T-helper 1 cell treated with Interleukin-12 subunit alpha and Interleukin-12 subunit beta and Interleukin-4 antibody, amounts not matched to agents 30 ng/mL and 1 ng/mL, for 36 hours (primary cell): ENCODE data around the gene MARK3. TPM values are rescaled to one million over a fixed set of nuclear protein-coding genes. Genes with fewer than 3 reads are reported as not detected.

Experiments used
- intact Hi-C: fragments of 100-400 bp; cut with micrococcal nuclease; formaldehyde crosslinking; loops from one replicate; pipeline ENCODE4 v1.15.1; 2024
- total RNA-seq: library from RNA; stranded (reverse); gene quantifications from 2 replicates; pipeline ENCODE4 v1.2.3, GENCODE V29; 2022

The MARK3 gene
- total RNA-seq, 1 donor from 2014 or later, result 91.6 TPM

DNA sequence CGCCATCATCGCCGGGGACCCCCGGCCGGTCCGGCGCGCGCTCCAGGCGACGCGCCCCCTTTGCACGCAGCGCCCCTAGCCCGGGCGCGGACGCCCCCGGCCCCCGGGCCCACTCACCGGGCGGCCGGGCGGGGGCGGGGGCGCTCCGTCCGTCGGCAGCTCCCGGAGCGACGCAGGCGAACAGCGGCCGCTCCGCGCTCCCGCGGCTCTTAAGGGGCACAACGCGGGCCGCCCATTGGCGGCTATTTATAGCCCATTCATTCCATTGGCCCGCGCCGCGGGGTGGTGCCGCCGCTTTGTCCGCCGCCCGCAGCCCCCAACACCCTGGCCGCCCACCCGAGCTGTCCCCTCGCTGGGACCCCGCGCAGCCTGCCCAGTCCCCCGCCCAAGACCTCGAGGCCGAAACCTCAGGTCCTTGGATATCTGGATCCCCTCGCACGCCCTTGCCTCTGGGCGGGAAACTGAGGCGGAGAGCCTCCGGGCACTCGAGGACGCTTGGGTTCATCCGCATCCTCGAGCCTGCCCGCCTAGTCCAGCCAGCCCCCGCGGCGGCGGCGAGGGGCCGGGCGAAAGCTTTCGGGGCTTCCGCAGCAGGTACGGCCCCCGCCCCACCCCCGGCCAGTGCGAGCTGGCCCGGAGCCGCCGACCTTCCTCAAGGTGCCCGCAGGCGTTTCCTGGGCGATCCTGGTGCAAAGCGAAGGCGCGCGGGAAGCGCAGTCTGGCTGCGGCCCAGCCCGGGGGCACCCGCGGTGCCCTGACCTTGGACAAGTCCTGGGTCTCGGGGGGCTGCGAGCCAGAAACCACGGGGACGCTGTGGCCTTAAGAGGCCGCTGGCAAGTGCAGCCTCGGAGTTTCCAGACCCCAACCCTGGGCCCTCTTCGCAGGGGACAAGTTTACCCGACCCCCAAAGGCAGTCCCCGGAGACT lies 137.7 kb downstream of the MARK3 start, which contains the start of gene CKB:
CKB (minus strand) TSS at position 182 of the 926 bp plus-strand sequence. CDS start 337 bp downstream, outside the sequence.
- intact Hi-C loops, result loop anchor here (10.0 kb wide), 2 partner anchors 188 to 928 kb away; partner anchors contain the start of genes EIF5 and RCOR1

DNA sequence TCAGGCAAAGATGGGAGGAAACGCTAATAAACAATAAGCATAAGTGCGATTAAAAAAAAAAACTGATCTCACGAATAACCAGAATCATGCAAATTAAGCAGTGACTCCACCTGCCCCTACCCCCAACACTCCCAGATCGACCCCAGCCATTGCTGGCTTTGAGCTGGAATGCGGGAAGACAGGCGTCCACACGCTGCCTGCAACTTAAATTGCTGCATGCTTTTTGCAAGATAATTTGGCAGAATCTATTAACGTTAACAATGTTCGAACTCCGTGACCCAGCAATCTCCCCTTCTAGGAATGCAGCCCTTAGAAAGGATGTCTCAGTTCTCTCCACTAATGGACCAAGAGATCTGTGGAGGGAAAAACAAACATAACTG lies 138.3 kb downstream of the MARK3 start:
- intact Hi-C loops, result loop anchor here (10.0 kb wide), 2 partner anchors 189 to 929 kb away; partner anchors contain the start of genes EIF5 and RCOR1

DNA sequence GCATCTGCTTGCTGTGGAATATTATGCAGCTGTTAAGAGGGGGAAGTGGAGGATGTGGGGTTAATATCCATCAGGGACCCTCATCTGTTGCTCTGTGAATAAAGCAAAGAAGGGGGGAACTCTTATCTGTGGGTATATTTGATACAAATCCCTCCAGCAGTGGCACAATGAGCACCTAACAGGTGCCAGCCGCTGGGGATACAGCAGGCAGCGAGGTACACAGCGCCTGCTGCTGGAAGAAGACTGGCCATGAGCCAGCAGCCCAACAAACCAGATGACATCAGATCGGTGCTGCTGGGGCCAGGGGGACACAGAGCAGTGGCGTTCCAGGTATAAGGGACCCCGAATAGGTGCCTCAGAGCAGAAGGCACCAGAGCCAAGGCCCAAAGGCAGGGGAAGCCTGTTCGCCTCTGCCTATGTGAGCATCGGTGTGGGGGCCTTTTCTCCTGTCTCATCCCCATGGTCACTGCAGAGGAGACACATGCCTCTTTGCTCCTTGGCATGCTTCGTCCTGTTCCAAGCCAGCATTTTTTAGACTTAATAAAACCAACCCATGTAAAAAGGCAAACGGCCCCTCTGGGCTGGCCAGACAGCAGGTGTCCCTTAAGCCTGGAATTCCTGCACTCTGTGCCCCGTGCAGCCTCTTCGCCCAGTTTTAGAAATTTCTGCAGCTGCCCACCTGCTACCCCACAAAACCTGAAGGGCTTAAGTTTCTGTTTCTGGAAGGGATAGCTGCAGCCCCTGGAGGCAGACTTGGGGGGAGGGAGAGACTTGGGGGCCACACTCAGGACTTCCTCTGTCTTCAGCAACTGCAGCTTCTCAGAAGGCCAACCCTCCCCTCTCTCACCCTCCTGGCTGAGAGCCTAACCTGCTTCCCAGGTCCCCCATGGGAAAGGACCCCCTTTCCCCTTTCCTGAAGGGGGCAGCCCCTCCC lies 139.1 kb downstream of the MARK3 start:
- intact Hi-C loops, result loop anchor here (10.0 kb wide), 2 partner anchors 189 to 929 kb away; partner anchors contain the start of genes EIF5 and RCOR1

DNA sequence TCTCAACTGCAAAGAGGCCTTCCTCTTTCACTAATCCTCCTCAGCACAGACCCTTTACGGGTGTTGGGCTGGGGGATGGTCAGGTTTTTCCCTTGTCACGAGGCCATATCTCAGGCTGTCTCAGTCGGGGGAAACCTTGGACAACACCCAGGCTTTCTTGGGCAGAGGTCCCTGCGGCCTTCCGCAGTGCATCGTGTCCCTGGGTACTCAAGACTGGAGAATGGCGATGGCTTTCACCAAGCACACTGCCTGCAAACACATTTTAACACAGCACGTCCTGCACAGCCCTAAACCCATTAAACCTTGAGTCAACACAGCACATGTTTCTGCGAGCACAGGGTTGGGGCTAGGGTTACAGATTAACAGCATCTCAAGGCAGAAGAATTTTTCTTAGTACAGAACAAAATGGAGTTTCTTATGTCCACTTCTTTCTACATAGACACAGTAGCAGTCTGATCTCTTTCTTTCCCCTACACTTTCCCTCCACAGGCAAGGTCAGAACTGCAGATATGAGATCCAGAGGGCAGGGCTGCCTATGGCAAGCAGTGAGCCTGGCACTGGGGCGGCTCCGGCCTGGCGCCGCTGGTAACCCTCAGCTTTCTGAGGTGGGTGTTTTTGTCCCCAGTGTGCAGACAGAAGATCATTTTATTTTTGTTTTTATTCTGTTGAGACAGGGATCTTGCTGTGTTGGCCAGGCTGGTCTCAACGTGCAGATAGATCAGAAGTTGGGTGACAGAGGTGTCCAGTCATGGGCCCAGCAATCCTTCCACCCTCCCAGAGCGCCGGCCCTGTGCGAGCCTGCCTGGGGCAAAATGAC lies 140.4 kb downstream of the MARK3 start:
- intact Hi-C loops, result loop anchor here (5.0 to 10.0 kb wide), 3 partner anchors 191 to 931 kb away; partner anchors contain the start of genes EIF5 and RCOR1

DNA sequence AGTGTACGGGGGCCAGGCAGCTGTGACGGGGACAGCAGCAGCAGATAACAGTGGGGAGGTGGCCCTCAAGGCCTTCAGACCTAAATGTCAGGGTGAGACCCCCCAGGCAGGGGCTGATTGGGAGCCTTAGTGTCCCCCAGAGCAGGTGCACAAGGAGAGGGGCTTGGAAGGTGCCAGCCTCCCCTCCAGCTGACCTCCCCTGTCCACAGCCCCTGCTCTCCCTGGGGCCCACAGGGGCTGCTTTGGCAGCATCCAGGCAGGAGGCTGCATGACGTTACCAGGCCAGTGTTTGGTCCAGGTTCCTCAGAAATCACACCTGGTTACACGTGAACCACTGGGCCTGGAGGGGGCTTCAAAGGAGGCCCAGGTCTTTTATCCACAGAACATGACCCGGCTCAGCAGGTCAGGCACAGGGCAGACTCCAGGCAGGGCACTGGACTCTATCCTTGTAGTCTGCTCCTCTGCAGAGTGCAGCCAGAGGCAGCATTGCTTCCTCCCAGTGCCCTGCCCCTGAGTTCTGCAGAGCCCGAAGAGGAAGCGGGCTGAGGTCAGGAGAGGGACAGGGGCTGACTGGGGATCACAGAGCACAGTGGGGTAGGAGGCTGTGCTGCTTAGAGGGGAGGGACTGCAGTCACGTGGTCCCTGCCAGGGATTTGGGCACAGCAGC lies 141.2 kb downstream of the MARK3 start:
- intact Hi-C loops, result loop anchor here (5.0 to 10.0 kb wide), 3 partner anchors 192 to 932 kb away; partner anchors contain the start of genes EIF5 and RCOR1

DNA sequence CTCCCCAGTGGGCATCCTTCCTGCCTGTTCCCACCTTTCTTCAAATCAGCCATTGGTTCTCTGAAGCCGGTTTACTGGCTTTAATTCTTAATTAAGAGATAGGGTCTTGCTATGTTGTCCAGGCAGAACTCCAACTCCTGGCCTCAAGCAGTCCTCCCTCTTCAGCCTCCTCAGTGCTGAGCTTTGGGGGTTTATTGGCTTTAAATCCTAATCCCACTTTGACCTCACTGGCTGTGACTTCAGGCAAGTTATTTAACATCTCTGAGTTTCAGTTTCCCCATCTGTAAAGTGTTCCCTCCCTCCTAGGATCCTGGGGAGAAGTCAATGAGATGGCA lies 141.7 kb downstream of the MARK3 start:
- intact Hi-C loops, result loop anchor here (5.0 to 10.0 kb wide), 3 partner anchors 192 to 932 kb away; partner anchors contain the start of genes EIF5 and RCOR1

DNA sequence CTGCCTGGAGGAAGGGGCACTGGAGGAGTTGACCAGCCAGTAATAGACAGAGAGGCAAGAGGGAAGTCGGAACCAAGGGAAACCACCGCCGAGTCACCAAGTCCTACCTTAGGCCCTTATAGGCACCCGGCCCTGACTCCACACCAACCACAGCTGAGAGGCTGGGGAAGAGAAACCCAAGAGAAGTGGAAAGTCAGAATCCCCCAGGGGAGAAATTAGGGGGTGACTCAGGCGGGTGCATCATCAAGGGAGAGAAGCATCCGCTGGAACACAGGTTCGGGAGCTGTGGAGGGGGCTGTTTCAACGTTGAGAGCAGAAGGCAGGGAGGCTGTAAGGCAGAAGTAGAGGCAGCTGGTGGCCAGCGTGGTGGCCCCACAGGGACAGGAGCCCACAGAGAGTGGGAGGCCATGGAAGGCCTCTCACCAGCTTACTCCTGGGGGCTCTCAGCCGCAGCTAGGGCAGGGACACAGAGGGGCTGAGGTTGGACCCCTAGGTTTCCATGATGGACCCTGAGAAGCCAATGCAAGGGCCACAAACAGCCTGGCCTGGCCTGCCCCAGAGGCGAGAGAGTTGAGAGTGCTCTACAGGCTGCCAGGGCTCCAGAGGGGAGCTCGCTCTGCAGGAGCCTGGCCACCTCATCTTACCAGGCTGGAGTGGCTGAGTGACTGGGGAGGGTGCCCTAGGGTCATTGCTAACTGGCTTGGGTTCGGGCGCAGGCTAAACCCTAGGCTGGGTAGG lies 142.4 kb downstream of the MARK3 start:
- intact Hi-C loops, result loop anchor here (5.0 to 10.0 kb wide), 3 partner anchors 193 to 933 kb away; partner anchors contain the start of genes EIF5 and RCOR1

DNA sequence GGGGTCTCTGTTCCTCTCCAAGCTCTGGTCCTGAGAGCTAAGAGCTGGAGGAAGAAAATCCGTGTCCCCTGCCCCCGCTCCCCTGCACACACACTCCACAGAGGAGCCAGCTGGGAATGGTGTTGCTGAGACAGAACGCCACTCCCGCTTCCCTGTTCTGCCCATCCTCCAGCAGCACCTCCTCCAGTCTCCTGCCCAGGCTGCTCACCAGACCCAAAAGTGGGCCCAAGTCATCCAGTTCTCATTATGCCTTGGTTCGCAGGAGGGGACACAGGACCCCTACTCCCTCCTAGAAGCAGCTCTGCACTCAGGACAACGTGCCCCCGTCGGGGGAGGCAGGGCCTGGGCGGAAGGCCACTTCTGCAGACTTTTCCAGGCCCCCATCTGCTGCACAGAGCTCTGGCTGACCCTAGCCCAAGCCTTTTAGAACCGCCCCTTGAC lies 143.0 kb downstream of the MARK3 start:
- intact Hi-C loops, result loop anchor here (5.0 to 10.0 kb wide), 3 partner anchors 193 to 933 kb away; partner anchors contain the start of genes EIF5 and RCOR1

DNA sequence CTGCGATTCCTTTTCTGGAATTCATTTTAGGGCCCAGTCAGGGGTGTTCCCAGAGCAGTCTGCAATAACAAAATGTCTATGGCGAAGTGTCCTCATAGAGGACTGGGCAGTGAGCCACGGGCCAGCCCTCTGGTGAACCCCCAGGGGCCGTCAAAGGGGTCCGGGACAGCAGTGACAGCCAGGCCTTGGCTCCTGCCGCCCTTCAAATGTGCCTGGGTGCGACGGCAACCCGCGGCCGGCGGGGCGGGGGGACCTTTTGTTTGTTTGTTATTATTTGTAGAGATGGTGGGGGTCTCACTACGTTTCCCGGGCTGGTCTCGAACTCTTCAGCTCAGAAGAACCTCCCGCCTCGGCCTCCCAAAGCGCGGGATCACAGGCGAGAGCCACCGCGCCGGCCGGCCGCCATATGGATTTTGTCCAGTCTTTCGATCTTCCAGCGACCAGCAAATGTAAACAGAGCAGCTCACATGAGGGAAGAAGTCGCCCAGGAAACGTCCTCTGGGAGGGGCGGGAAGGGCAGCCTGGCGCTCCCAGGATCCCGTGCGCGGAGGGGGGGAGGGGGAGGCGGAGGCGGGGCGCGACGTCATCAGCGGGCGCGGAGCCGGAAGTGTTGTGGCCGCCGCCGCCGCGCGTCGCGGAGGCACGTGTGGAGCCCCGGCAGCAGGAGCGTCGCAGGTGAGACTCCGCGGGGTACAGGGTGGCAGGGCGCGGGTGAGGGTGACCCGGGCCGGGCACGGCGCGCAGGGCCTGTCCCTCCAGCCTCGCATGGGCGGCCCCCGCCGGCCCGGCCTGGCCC lies 143.6 kb downstream of the MARK3 start, which contains the start of gene TRMT61A:
TRMT61A (plus strand) TSS at position 610 of the 796 bp plus-strand sequence. CDS start 783 bp downstream, outside the sequence.
- intact Hi-C loops, result loop anchor here (1.0 to 10.0 kb wide), 5 partner anchors 7 to 934 kb away; partner anchors contain the start of genes BAG5, COA8, EIF5 and RCOR1

DNA sequence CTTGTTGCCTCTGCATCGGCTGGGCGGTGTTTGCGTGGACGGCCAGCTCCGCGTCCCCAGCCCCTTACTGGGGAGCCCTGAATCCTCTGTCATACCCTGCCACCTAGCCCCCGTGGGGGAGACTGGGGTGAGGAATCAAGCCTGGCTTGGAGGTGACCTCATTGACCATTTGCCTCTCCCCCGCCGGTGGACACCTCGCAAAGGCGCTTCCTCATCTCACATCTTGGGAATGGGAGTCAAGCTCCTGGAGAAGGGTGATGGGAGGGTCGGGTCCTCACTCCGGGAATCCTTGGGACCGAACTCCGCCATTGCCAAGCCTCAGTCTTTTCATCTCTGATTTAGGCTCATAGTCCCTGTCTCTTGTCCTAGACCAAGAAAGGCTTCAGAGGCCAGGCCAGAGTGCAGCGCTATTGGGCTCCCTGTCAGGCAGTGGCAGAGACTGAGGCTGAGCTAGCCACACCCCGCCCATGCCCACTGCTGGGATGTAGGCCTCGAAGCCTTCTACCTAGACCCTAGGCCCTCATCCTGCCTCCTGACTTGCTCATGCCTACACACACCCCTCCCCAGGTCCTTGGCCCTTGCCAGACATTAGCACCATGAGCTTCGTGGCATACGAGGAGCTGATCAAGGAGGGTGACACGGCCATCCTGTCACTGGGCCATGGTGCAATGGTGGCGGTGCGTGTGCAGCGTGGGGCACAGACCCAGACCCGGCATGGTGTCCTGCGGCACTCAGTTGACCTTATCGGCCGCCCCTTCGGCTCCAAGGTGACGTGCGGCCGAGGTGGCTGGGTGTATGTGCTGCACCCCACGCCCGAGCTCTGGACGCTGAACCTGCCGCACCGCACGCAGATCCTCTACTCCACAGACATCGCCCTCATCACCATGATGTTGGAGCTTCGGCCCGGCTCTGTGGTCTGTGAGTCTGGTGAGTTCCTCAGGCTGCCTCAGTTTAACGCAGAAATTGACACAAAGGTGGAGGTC lies 144.5 kb downstream of the MARK3 start:
- intact Hi-C loops, result loop anchor here (1.0 to 10.0 kb wide), 5 partner anchors 8 to 935 kb away; partner anchors contain the start of genes BAG5, COA8, EIF5 and RCOR1

DNA sequence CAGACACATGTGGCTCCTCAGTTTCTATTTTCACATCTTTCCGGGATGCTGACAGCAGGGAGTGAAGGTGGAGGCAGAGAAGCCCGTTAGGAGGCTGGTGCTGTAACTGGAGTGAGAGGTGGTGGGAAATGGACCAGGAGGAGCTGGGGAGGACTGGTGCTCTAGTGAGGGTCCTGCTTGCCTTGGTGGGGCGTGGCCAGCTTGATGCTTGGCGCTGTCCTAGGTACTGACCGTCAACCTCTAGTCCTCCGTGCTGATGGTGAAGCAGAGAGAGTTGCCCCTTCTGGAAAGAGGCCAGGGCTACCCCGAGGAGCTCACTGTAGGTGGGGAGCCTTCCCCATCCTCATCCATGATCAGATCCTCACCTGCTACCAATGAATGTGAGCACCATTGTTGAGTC lies 145.2 kb downstream of the MARK3 start:
- intact Hi-C loops, result no loop called here

DNA sequence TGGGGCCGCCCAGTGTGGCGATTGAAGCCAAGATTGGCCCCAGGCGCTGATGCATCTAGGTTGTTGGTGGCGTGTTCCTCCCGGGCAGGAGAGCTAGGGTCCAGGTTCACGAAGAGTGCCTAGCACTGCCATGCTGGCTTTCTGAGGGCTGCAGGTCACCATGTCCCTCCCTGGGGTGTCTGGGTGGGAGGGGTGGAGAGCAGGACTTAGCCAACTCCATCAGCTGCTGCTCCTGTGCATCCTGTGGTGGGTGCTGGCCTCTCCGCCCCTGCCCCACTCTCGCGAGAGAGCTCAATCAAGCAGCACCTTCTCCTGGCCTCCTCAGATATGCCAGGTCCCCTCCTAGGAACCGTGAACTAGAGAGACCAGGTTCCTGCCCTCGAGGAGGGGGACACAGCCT lies 145.6 kb downstream of the MARK3 start:
- intact Hi-C loops, result no loop called here

DNA sequence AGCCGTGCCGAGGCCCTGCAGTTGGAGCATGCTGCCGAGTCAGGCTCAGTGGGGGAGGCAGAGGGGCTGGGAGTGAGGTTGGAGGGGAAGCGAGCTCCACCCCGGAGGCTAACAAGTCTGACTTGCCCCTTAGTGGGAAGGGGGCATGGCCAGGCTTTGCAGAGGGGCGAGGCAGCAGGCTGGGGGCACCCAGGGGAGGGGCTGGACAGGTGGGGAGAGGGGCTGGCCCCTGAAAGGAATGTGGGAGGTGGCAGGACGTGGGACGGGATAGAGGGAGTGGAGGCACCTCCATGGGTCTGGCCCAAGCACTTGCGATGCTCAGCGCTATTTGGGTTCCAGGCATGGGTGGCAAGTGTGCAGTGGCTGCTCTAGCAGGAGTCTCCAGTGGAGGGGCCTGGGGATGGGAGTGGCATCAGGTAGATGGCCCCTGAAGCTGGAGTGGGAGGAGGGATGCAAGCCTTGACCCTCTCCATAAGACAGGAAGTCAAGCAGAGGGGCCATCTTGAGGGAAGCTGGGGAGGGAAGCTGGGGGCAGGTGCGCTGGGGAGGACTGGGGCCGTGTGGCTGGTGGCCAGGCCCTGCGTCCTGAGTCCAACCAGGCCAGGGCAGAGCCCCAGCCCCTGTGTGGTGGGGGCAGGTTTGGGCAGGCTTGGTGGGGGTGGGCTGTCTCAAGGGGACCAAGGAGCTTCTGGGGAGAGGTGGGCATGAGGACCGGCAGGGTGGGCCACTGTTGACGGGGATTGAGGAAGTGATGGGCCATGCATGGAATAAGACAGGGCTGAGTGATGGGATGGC lies 146.4 kb downstream of the MARK3 start:
- intact Hi-C loops, result no loop called here

DNA sequence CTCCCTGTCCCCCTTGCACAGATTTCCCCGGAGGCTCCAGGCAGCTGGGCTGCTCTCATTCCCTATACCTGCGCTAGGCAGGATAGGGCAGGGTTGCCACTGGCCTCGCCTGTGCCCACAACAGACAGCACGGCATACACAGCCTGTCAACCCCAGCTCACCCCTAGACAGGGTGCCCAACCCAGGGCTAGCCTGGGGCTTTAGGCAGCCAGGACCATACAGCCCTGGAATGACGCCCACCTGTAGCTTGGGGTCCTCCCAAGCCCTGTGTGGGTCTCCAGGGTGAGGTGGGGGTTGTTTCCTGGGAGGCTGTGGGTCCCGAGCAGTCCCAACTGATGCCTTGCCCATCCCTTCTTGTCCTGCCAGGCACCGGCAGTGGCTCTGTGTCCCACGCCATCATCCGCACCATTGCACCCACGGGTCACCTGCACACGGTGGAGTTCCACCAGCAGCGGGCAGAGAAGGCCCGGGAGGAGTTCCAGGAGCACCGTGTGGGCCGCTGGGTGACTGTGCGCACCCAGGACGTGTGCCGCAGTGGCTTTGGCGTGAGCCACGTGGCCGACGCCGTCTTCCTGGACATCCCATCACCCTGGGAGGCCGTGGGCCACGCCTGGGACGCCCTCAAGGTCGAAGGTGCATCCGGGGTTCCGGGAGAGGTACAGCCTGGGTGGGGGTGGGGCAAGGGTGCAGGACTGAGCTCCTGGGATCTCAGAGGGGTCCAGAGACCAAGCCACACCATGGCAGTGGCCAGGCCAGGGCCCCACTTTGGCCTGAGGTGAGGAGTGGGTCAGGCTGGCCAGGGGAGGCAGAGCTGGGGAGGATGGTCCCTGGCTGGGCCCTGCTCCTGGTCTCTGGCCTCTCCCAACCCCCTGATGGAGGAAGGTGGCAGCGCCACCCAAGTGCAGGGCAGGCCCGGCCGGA lies 147.3 kb downstream of the MARK3 start:
- intact Hi-C loops, result no loop called here
